H9 (cell line): ENCODE data around the gene SPTBN5. TPM values are rescaled to one million over a fixed set of nuclear protein-coding genes. Genes with fewer than 3 reads are reported as not detected.

Experiments
- DNase-seq: peaks from one replicate; pipeline ENCODE4 v3.0.0-alpha.2; 2017
- H2AFZ ChIP-seq: one replicate; pipeline ENCODE4 v1.6.1; 2013; ENCODE audit warnings: mild to moderate bottlenecking, low read length, control low read depth, moderate library complexity
- H2AK5ac ChIP-seq: 2 replicates; pipeline ENCODE4 v1.6.1; 2013; ENCODE audit warnings: low read length, control low read depth, mixed read lengths; ENCODE audit not compliant: insufficient read length
- H2BK120ac ChIP-seq: one replicate; pipeline ENCODE4 v1.6.1; 2013; ENCODE audit warnings: low read depth, mild to moderate bottlenecking, low read length, control low read depth, inconsistent platforms; ENCODE audit not compliant: poor library complexity, severe bottlenecking
- H2BK12ac ChIP-seq: 2 replicates; pipeline ENCODE4 v1.6.1; 2013; ENCODE audit warnings: low read length, control low read depth, mixed read lengths, low read depth; ENCODE audit not compliant: insufficient read length
- H2BK15ac ChIP-seq: 2 replicates; pipeline ENCODE4 v1.6.1; 2013; ENCODE audit warnings: low read depth, low read length, control low read depth
- H2BK20ac ChIP-seq: one replicate; pipeline ENCODE4 v1.6.1; 2013; ENCODE audit warnings: low read depth, mild to moderate bottlenecking, low read length, control low read depth, inconsistent platforms; ENCODE audit not compliant: poor library complexity, severe bottlenecking
- H2BK5ac ChIP-seq: 2 replicates; pipeline ENCODE4 v1.6.1; 2013; ENCODE audit warnings: low read length, control low read depth, mixed read lengths; ENCODE audit not compliant: insufficient read length
- H3K14ac ChIP-seq: 2 replicates; pipeline ENCODE4 v1.6.1; 2013; ENCODE audit warnings: low read length, control low read depth; ENCODE audit not compliant: insufficient read depth
- H3K18ac ChIP-seq: 2 replicates; pipeline ENCODE4 v1.6.1; 2013; ENCODE audit warnings: low read depth, mild to moderate bottlenecking, mixed read lengths, low read length, control low read depth; ENCODE audit not compliant: insufficient read length
- H3K23ac ChIP-seq: 2 replicates; pipeline ENCODE4 v1.6.1; 2013; ENCODE audit warnings: low read length, control low read depth, mixed read lengths, low read depth; ENCODE audit not compliant: insufficient read length
- H3K23me2 ChIP-seq: 2 replicates; pipeline ENCODE4 v1.6.1; 2013; ENCODE audit warnings: low read depth, mild to moderate bottlenecking, mixed read lengths, low read length, control low read depth; ENCODE audit not compliant: insufficient read length, poor library complexity, severe bottlenecking
- H3K27ac ChIP-seq: 2 replicates; pipeline ENCODE4 v1.5.1; 2013; ENCODE audit warnings: low read length, control low read depth, mixed read lengths, low read depth; ENCODE audit not compliant: insufficient read length
- H3K27me3 ChIP-seq: 2 replicates; pipeline ENCODE4 v1.6.1; 2013; ENCODE audit warnings: low read length, control low read depth, inconsistent platforms; ENCODE audit not compliant: insufficient read depth
- H3K4ac ChIP-seq: 2 replicates; pipeline ENCODE4 v1.6.1; 2013; ENCODE audit warnings: low read depth, mild to moderate bottlenecking, control low read depth, inconsistent platforms, low read length, moderate library complexity
- H3K4me1 ChIP-seq: 2 replicates; pipeline ENCODE4 v1.6.1; 2013; ENCODE audit warnings: low read length, control low read depth, inconsistent platforms; ENCODE audit not compliant: insufficient read depth
- H3K4me2 ChIP-seq: 2 replicates; pipeline ENCODE4 v1.6.1; 2013; ENCODE audit warnings: low read length, control low read depth, mixed read lengths; ENCODE audit not compliant: insufficient read length, insufficient read depth
- H3K56ac ChIP-seq: 2 replicates; pipeline ENCODE4 v1.6.1; 2013; ENCODE audit warnings: low read depth, mild to moderate bottlenecking, mixed read lengths, low read length, control low read depth; ENCODE audit not compliant: insufficient read length
- H3K79me1 ChIP-seq: 2 replicates; pipeline ENCODE4 v1.6.1; 2013; ENCODE audit warnings: low read depth, mild to moderate bottlenecking, moderate library complexity, low read length, control low read depth, inconsistent platforms; ENCODE audit not compliant: insufficient read depth, poor library complexity, severe bottlenecking
- H3K79me2 ChIP-seq: 2 replicates; pipeline ENCODE4 v1.6.1; 2013; ENCODE audit warnings: low read length, control low read depth, inconsistent platforms; ENCODE audit not compliant: insufficient read depth
- H3K9ac ChIP-seq: 2 replicates; pipeline ENCODE4 v1.6.1; 2013; ENCODE audit warnings: low read length, control low read depth, mixed read lengths; ENCODE audit not compliant: insufficient read length; ENCODE audit errors: extremely low read depth
- H3K9me3 ChIP-seq: one replicate; pipeline ENCODE4 v1.6.1; 2013; ENCODE audit warnings: low read depth, low read length, inconsistent platforms; ENCODE audit not compliant: control insufficient read depth
- H3T11ph ChIP-seq: one replicate; pipeline ENCODE4 v1.6.1; 2013; ENCODE audit warnings: mild to moderate bottlenecking, low read length, control low read depth, inconsistent platforms
- H4K20me1 ChIP-seq: one replicate; pipeline ENCODE4 v1.6.1; 2013; ENCODE audit not compliant: control insufficient read depth, insufficient read length, insufficient read depth
- H4K5ac ChIP-seq: 2 replicates; pipeline ENCODE4 v1.6.1; 2013; ENCODE audit warnings: low read depth, mild to moderate bottlenecking, mixed read lengths, low read length, control low read depth; ENCODE audit not compliant: insufficient read length
- H4K8ac ChIP-seq: replicated peaks from 2 replicates; pipeline ENCODE4 v1.6.1; 2013; ENCODE audit warnings: low read length, control low read depth, mixed read lengths, low read depth; ENCODE audit not compliant: insufficient read length
- H4K91ac ChIP-seq: 2 replicates; pipeline ENCODE4 v1.6.1; 2013; ENCODE audit warnings: low read depth, mild to moderate bottlenecking, moderate library complexity, mixed read lengths, low read length, control low read depth; ENCODE audit not compliant: insufficient read length
- H3K27ac Mint-ChIP-seq, 3 experiments: 2 replicates in 2 of 3; 3 replicates in 1 of 3; pipeline ENCODE4 v1.8.0; 2020 to 2021; ENCODE audit warnings: mixed read lengths in 3 of 3, mild to moderate bottlenecking in 1 of 3, moderate library complexity in 1 of 3
- H3K27me3 Mint-ChIP-seq: 2 replicates; pipeline ENCODE4 v1.8.0; 2021; ENCODE audit warnings: low read depth, mild to moderate bottlenecking, moderate library complexity, mixed read lengths
- H3K36me3 Mint-ChIP-seq, 3 experiments: 2 replicates in 2 of 3; 3 replicates in 1 of 3; pipeline ENCODE4 v1.8.0; 2020 to 2021; ENCODE audit warnings: low read depth in 3 of 3, mixed read lengths in 3 of 3; ENCODE audit not compliant: insufficient read depth in 1 of 3
- H3K4me1 Mint-ChIP-seq, 2 experiments: 2 replicates each; pipeline ENCODE4 v1.8.0; 2020; ENCODE audit warnings: mixed read lengths in 2 of 2
- H3K4me3 Mint-ChIP-seq, 2 experiments: 2 replicates in 1 of 2; 3 replicates in 1 of 2; pipeline ENCODE4 v1.8.0; 2020 to 2021; ENCODE audit warnings: mild to moderate bottlenecking in 2 of 2, mixed read lengths in 2 of 2, moderate library complexity in 1 of 2
- H3K9me3 Mint-ChIP-seq, 2 experiments: 2 replicates in 1 of 2; 3 replicates in 1 of 2; pipeline ENCODE4 v1.8.0; 2020; ENCODE audit warnings: mild to moderate bottlenecking in 2 of 2, mixed read lengths in 2 of 2, moderate library complexity in 1 of 2
- CTCF ChIP-seq: fragments of 200-600 bp; sonication (generic); conservative IDR thresholded peaks from 3 replicates; pipeline ENCODE4 v1.8.0; 2021; ENCODE audit warnings: antibody characterized with exemption, mild to moderate bottlenecking
- WGBS: extraction: QIAGEN DNeasy Blood & Tissue Kit; methylation state at CpG from one replicate; pipeline ENCODE4 v1.1.7; 2013; ENCODE audit warnings: missing lambda C conversion rate, low lambda C conversion rate, mixed read lengths; ENCODE audit not compliant: insufficient read length; ENCODE audit errors: extremely low coverage; 5-methylcytosine and 5-hydroxymethylcytosine counted together
- total RNA-seq: library from RNA; stranded (reverse); gene quantifications from 2 replicates; pipeline ENCODE4 v1.2.1, GENCODE V29; 2021

SPTBN5 gene
- total RNA-seq, 1 experiment from 2014 or later, result 0.90 TPM

- H3K23me2 ChIP-seq, result no peaks in the 10 kb centered on the region
- no peak overlapping the region for H3K23ac ChIP-seq
- H4K91ac ChIP-seq, result no peak overlapping the region
- H3K27me3 Mint-ChIP-seq, result no peaks in the 10 kb centered on the region
- H2BK12ac ChIP-seq, result no peak overlapping the region
- peak overlapping the region in 2 of 3 experiments; percentile 7 to 34; a peak in 1 of 7 replicates for H3K27ac Mint-ChIP-seq
- H3K4ac ChIP-seq, result no peak overlapping the region
- no peak overlapping the region for H2BK5ac ChIP-seq
- H3T11ph ChIP-seq, result no peak overlapping the region
- H3K4me2 ChIP-seq, result no peak overlapping the region
- TF ChIP-seq CTCF, result no peak
- no peak overlapping the region for H2BK20ac ChIP-seq
- WGBS, result no CpG with 5 or more reads among the region's 10 CpGs
- no peaks in the 10 kb centered on the region for H3K27me3 ChIP-seq
- H3K27ac ChIP-seq, result no peak overlapping the region
- DNase-seq, result no peak
- H2BK15ac ChIP-seq, result no peak overlapping the region
- no peak overlapping the region for H4K8ac ChIP-seq
- no peak overlapping the region for H2BK120ac ChIP-seq
- H3K9me3 Mint-ChIP-seq, result no peaks in the 10 kb centered on the region
- H3K18ac ChIP-seq, result no peak overlapping the region
- H4K20me1 ChIP-seq, result no peaks in the 10 kb centered on the region
- H3K79me1 ChIP-seq, result no peaks in the 10 kb centered on the region
- H3K56ac ChIP-seq, result no peak overlapping the region
- H3K4me3 Mint-ChIP-seq, result no peak overlapping the region
- H3K9ac ChIP-seq, result no peak overlapping the region
- H4K5ac ChIP-seq, result no peak overlapping the region
- H3K9me3 ChIP-seq, result no peaks in the 10 kb centered on the region
- no peaks in the 10 kb centered on the region for H3K79me2 ChIP-seq
- no peak overlapping the region for H2AFZ ChIP-seq
- no peak overlapping the region for H2AK5ac ChIP-seq
- H3K14ac ChIP-seq, result no peak overlapping the region
- 0 out of 4 replicates have a peak, but pooled peaks cover 0 to 1% of the 10 kb centered on the region in 2 experiments for H3K4me1 Mint-ChIP-seq
- H3K4me1 ChIP-seq, result no peaks in the 10 kb centered on the region
- peaks cover 4 to 31% (median 22%) of the 10 kb centered on the region in 3 experiments; a peak in 6 of 7 replicates for H3K36me3 Mint-ChIP-seq
These were observed 24.0 kb upstream of the SPTBN5 start for GRCh38 chr15:41917767-41918430.
